Dermis microvascular lymphatic vessel endothelial cell (primary cell): ENCODE results near the gene VASN. TPM values are rescaled to one million over a fixed set of nuclear protein-coding genes. Genes with fewer than 3 reads are reported as not detected.

ENCODE experiments used
- DNase-seq, 2 donors: peaks; one replicate each; pipeline versions ENCODE4 v3.0.0 to v3.0.0-alpha.2; 2010; ENCODE audit warnings: low read depth in 2 of 2
- total RNA-seq: library from RNA; depleted of rRNA; stranded (reverse); fragments of >200 nt; gene quantifications from 2 replicates; pipeline ENCODE4 v1.2.1, GENCODE V29; 2014

VASN gene
- total RNA-seq, 1 donor from 2014 or later = 0.39 TPM

GRCh38 chr16:4370570-4371356, 885 bp upstream of the VASN start:
- no peak for DNase-seq

- no peak for DNase-seq
Measured at GRCh38 chr16:4372001-4372577, 441 bp downstream of the VASN start.

- peak; percentile 67 to 75 for DNase-seq
Measured at GRCh38 chr16:4372578-4373355, 1.1 kb downstream of the VASN start.

DNA sequence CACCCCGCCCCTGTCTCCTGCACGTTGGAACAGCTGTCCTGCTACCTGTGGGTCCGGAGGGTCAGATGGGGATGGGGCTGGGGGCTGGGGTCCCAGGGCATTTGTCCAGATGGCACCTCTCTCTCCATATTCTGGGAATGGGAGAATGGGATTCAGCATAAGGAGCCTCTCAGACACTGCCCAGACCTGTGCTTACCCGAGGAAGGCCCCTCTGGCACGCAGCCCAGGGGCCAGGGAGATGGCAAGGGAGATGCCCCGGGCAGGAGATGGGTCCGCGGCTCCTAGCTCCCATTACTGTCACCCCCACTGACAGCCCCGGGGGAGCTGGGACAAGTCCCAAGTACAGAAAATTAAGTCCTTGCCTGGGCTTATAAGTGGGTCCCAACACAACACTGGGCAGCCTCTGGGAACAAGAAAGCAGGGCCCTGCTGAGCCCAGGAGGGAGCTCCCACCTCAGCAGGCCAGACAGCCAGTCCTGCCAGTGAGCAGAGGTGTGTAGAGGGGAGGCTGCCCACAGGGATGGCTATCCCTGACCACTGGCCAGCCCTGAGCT, 1.8 kb downstream of the VASN start:
- DNase-seq = no peak

DNA sequence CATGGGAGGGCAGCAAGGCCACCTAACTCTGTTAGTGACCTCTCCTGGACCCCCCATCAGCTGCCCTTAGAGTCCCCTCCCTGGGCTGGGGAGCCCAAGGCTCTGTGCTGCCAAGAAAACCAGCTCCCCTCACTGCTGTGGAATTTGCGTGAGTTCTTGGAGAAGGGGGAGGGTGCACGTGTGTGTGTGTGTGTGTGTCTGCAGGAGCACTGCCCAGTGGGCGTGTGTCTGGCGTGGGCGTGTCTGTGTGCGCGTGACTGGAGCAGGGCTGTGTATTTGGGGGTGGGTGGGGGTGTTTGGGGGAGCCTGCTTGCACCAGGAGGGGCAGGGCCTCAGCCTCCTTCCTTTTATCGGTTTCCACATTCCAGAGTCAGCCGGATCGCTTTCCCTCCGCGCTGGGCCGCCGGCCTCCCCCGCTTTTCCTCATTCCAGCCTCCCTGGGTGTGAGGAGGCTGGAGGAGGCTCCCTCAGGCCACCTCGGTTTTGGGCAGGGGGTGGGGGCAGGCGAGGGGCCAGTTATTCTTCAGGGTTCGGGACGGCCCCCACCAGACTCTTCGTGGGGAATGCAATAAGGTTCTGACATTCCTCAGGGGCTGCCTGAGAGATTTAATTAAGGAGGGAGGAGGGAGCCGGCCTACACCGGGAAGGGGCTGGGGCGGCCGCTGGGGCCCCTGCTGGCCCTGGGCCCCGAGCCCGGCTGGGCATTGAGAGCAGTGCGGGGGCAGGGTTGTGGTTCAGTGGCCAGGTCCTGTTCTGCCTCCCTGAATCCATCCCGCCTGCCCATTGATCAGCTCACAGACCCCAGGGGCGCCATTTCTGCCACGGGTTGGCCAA, 2.5 kb downstream of the VASN start:
- DNase-seq = peak in 1 of 2 donors; percentile 39

DNA sequence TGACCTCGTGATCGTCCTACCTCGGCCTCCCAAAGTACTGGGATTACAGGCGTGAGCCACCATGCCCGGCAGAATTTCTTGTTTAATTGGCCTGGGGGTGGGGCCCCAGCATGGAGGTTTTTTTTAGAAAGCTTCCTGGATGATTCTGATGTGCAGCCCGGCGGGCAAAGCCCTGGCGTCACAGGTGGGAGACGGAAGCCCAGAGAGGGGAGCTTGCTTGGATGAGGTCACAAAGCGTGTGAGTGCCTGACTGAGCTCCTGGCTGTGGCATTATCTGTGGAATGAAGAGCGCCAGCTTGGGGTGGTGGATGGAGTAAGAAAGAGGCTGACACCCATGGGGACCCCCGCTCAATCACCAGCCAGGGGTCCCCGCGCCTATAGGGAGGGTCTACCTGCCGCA, 4.1 kb downstream of the VASN start:
- DNase-seq = no peak

DNA sequence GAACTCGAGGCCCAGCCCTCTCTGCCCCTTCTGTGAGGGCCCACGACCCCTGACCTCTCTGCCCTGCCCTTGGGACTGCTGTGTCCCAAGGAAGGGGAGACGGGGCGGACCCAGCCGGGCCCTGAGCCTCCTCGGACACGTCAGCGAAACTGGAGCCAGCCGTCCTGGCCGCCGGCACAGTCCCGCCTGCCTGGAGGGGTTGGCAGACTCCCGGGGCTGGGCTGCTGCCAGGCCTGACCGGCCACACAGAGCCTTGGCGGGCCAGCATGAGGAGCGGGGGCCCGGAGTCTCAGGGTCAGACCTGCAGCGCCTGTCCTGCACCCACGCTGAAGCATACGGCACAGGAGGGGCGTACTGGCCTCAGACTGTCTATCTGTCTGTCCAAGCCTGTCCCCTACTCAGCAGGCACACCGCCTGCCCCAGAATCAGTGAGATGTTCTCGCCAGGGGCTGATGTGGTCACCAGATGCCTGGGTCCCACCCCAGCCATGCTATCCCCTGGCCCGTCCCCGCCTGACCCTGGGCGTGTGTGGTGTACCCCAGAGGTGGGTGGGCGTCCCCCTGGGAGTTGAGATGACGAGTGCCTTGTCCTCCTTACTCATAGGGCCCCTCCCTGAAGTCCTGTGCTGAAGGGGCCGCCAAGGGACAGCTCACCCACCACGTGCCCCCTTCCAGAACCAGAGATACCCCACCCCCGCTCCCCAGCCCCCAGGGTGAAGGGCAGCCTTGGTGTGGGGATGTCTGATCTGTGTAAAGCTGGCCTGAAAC, 4.7 kb downstream of the VASN start:
- DNase-seq = no peak

- DNase-seq = no peak
Measured at GRCh38 chr16:4376893-4377572, 5.4 kb downstream of the VASN start.

DNA sequence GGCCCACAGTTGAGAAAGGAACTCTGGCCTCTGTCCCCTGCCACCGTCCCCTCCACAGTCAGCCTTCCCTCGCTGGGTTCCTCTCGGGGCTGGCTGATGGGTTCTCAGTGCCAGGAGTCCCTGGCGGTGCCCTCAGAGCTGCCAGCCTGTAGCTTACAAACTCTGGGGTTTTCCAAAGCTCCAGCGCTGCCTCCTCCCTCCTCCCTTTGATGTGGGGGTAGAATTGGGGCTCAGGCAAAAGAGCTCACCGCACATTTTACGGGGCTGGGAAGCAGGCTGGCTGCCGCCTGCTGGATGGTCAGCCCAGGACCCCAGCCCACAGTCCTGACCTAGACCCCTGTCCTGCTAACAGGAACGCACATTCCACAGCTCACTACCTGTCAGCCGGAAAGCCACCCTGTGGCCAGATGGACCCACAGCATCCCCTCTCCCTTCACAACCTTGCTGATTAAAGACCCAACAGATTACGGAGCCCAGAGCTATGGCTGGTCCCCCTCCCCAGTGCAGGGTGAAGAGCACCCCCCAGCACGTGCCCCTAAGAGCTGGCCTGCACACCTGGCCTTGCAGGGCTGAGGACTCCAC, 6.0 kb downstream of the VASN start:
- no peak for DNase-seq

GRCh38 chr16:4378161-4378666, 6.6 kb downstream of the VASN start:
- no peak for DNase-seq

GRCh38 chr16:4378999-4379690, 7.5 kb downstream of the VASN start:
- DNase-seq = no peak

DNA sequence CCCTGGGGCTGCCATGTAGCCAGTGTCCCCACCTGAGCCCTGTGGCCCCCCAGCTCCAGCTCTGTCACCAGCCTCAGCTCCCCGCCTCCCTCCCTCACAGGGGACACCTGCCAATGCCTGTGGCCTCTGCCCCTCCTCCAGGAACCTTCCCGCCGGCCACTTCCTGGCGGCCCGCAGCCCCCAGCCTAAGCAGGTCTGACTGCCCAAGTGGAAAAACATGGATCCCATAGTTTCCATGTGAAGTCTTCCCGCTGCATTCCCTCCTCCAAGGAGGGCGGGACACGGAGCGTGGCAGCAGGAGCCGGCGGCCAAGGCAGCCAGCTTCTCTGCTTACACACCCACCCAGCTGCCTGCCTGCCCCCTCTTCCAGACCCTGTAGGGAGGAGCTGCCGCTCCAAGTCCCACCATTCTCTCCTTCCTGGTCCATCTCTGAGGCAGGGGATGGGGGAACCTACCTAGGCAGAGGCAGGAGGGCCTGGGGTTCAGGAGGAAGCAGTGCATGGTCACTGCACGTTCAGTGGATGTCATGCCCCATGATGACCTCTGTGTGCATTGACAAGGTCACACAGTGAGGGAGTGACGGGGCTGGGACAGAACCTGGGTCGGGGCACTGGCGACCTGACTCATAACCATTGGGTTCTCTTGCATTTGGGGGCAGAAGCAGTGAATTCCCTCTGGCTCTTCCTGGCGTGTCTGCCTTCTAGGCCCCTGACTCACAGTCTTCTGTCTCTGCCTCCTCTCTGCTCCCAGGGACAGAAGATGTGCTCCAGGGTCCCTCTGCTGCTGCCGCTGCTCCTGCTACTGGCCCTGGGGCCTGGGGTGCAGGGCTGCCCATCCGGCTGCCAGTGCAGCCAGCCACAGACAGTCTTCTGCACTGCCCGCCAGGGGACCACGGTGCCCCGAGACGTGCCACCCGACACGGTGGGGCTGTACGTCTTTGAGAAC, 8.7 kb downstream of the VASN start:
- DNase-seq = no peak

- no peak for DNase-seq
Measured at GRCh38 chr16:4381072-4381934, 9.7 kb downstream of the VASN start.

DNA sequence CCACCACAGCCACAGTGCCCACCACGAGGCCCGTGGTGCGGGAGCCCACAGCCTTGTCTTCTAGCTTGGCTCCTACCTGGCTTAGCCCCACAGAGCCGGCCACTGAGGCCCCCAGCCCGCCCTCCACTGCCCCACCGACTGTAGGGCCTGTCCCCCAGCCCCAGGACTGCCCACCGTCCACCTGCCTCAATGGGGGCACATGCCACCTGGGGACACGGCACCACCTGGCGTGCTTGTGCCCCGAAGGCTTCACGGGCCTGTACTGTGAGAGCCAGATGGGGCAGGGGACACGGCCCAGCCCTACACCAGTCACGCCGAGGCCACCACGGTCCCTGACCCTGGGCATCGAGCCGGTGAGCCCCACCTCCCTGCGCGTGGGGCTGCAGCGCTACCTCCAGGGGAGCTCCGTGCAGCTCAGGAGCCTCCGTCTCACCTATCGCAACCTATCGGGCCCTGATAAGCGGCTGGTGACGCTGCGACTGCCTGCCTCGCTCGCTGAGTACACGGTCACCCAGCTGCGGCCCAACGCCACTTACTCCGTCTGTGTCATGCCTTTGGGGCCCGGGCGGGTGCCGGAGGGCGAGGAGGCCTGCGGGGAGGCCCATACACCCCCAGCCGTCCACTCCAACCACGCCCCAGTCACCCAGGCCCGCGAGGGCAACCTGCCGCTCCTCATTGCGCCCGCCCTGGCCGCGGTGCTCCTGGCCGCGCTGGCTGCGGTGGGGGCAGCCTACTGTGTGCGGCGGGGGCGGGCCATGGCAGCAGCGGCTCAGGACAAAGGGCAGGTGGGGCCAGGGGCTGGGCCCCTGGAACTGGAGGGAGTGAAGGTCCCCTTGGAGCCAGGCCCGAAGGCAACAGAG, 10.5 kb downstream of the VASN start:
- no peak for DNase-seq

DNA sequence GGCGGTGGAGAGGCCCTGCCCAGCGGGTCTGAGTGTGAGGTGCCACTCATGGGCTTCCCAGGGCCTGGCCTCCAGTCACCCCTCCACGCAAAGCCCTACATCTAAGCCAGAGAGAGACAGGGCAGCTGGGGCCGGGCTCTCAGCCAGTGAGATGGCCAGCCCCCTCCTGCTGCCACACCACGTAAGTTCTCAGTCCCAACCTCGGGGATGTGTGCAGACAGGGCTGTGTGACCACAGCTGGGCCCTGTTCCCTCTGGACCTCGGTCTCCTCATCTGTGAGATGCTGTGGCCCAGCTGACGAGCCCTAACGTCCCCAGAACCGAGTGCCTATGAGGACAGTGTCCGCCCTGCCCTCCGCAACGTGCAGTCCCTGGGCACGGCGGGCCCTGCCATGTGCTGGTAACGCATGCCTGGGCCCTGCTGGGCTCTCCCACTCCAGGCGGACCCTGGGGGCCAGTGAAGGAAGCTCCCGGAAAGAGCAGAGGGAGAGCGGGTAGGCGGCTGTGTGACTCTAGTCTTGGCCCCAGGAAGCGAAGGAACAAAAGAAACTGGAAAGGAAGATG, 11.2 kb downstream of the VASN start:
- DNase-seq = no peak
